Activated CD4-positive, CD25-positive, alpha-beta regulatory T cell treated with anti-CD3 and anti-CD28 coated beads, Interleukin-2, amount 50 U/mL, for 16 hours (primary cell): ENCODE measurements around the gene AARS2.
"Not testable (repeated sequence)": the region's sequence is repeated elsewhere in the genome, so short reads cannot be mapped to it uniquely, and the experiment has no call there.

Source experiments
- DNase-seq: peaks from one replicate; pipeline ENCODE4 v3.0.0-alpha.2; 2020; ENCODE audit warnings: low read depth, low spot score

Gene AARS2

GRCh38 chr6:44312901-44313788 is at the start of gene AARS2:
Gene AARS2, minus strand, starts transcription at chr6:44313347. Its CDS starts 24 bp downstream, at chr6:44313323.
- DNase-seq = peak; percentile 87

DNA sequence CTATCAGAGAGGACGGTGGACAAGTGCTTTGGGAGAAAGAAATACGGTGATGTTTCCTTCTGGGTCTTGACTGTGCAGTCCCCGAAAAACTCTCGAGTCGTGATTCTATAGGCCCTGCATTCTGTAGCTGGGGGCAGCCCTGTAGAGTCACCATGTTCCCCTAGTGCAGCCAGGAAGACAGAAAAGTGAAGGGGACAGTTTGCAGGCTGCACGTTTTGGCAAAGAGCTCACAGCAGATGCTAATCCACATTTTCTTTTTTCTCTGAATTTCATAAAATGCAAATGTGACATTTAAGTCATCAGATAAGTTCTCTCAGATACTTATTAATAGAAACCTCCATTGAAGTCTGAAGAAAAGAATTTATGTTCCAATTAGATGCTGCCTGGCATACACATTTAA is 48.8 kb upstream of the AARS2 start:
- DNase-seq = no peak

GRCh38 chr6:44359973-44360372 is 46.8 kb upstream of the AARS2 start:
- no peak for DNase-seq

GRCh38 chr6:44356487-44356886 is 43.3 kb upstream of the AARS2 start:
- DNase-seq = no peak

DNA sequence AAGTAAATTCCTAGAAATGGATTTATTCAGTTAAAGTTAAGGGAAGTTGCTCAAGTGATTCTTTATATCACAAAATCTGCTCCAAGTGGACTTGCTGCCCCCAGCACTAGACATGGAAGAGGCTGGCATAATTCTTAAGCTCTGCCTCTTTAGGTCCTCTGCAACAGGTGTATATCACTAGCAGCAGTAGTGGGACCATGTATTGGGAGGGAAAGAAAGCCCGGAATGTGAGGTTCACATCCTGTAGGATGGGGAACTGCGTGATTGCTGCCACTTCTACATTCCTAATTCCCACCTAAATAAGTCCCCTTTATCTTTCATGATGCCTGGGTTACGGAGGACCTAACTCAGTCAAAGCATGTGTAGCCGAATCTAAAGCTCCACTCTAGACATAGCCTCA is 42.5 kb upstream of the AARS2 start:
- no peak for DNase-seq

DNA sequence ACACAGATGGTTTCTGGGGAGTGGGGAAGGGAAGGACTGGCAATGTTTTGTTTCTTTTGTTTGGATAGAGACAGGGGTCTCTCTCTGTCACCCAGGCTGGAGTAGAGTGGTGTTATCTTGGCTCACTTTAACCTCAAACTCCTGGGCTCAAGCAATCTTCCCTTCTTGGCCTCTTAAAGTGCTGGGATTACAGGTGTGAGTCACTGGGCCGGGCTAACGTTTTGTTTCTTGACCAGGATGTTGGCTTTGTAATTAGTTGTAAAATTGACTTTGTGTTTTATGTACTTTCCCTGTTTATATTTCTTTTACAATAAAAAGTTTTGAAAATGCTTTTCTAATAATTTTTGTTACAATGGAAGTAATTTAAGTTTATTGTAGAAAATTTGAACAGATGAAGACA is 40.2 kb upstream of the AARS2 start:
- no peak for DNase-seq

- DNase-seq = no peak
These were observed 39.1 kb upstream of the AARS2 start for GRCh38 chr6:44352259-44352658.

DNA sequence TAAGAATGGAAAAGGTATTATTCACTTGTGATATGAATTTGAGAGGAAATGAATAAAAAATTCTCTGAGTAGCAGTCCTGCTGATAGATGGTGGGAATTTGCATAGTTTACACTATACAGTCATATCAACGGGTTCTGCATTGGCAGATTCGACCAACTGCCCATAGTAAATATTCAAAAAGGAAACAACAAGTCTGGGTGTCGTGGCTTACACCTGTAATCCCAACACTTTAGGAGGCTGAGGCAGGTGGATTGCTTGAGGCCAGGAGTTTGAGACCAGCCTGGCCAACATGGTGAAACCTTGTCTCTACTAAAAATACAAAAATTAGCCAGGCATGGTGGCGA is 37.5 kb upstream of the AARS2 start:
- DNase-seq = not testable (repeated sequence)

GRCh38 chr6:44349904-44350649 is 36.9 kb upstream of the AARS2 start:
- DNase-seq = no peak

GRCh38 chr6:44346818-44347217 is 33.7 kb upstream of the AARS2 start:
- DNase-seq = not testable (repeated sequence)

GRCh38 chr6:44342489-44342888 is 29.3 kb upstream of the AARS2 start, which contains the start of gene SPATS1:
Gene SPATS1, plus strand, starts transcription at chr6:44342650. Its CDS starts 446 bp downstream, at chr6:44343096.
- DNase-seq = no peak

DNA sequence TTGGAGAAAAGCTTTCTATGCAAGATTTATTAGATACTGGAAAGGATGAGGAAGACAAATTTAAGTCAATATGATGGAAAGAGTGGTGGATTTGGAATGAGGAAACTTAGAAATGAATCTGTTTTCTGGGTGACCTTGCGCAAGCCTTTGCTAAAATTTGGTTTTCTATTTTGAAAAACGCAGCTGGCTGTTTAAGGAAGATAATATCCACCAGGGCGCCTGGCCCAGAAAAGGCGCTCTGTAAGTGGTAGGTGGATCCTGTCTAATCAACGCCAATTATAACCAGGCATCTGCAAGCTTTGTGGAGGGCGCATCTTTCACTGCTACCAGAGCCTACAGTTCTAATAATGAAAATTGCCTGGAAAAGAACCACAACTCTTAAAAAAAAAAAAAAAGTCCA is 28.9 kb upstream of the AARS2 start:
- DNase-seq = no peak

GRCh38 chr6:44341095-44341890 is 28.1 kb upstream of the AARS2 start:
- no peak for DNase-seq

DNA sequence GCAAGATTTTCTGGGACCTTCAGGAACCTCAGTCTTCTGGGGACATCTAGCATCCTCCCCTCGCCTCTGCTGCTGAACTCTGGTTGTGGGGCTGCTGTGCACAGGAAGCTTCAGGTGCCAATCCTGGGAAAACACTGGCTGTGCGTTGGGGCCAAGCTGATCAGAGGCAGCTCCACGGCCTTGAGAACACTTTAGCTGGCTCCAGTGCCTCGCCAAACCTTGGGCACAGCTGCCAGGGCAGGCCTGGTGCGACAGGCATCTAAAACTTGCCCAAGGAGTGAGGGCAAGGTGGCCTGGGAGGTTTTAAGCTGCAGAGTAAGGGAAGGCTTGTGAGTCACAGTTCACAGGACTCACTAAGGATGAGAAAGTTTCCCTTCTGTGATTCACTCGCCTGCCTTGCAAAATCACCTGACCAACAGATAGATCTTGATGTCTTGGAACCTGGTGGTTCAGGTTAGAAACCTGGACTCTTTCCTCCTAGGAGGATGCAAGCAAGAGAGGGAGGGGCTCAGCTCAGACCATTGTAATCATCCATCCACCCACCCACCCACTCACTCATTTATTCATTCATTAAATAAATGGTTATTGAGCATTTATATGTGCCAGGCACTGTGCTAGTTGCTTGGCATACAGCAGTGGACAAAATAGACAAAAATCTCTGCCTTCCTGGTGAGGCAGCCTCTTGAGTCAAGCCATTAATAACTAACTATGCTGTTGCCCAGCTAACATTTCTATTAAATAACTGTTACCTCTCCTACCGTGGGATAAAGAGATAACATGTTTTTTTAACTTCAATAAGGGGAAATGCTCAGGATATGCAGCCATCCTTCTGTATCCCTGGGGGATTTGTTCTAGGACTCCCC is 26.8 kb upstream of the AARS2 start:
- DNase-seq = no peak

DNA sequence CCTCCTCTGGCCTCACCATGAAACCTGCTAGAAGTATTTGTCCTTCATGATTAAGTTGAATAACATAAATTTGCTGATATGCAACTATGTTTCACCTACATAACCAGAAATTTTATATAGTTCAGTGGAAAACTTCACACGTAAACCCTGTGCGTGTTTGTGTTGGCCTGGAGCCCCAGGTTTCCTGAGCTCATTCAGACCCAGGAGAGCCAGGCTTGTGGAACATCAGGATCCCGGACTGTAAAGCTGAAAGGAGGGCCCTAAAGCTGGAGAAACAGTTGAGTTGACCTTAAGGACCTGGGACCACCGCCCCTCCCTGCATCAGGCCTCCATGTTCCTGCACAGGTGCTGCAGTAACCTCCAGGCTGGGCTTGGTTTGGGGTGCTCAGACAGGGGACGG is 26.2 kb upstream of the AARS2 start:
- no peak for DNase-seq

DNA sequence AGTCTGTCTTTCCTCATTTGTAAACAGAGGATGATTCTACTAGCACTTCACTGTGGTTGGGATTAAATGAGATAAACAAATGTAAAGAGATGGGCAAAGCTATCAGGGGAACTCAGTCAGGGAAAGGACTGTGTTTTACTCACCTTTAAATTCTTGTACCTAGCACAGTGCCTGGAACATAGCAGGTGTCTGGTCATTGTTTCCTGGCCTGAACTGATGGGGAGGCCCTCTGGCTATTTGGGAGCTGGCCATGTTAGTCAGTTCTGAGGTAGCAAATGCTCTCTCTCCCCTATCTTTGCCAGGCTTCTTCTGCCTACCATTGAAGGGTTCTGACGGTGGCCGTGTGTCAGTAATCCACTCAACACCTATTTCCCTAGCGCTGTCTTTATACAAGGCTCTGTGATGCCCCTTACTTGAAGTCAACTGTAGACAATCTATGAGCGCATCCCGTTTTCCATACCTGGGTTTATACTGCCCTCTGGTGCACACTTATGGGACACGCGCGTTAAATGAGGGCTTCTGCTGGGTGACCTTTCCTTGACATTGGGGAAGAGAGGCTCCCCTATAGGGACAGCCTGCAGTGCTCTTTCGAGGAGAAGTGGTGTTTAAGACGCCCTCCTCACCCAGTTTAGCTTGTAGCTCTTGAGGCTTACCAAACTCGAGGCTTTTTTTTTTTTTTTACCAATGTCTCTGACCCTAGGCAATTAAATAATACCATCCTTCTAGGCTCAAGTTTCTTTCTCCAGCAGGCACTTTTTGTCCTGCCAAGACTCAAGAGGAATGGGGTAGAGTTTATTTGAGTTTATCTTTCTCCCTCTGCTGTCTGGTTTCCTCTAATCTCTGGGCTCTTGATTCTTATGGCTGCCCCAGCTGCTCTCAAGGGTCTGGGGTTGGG is 25.3 kb upstream of the AARS2 start:
- DNase-seq = peak; percentile 37

- no peak for DNase-seq
These were observed 22.5 kb upstream of the AARS2 start for GRCh38 chr6:44335631-44336030.

DNA sequence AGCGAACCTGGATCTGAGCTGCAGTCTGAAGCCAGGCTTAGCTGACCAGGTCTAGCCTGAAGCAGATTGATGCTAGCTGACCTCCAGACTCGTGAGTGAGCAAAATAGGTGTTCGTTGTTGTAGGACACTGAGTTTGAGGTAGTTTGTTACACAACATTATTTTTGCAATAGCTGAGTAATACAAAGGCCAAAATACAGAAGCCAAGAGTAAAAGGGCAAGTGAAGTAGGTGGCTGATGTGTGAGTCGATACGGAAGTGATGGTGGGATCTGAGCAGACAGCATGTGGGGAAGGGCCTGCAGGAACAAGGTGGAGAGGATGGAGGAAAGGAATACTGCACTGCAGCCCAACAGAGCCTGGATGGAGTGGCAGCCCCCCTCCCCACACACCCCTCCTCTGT is 20.8 kb upstream of the AARS2 start:
- no peak for DNase-seq

GRCh38 chr6:44333273-44333919 is 20.2 kb upstream of the AARS2 start:
- no peak for DNase-seq

DNA sequence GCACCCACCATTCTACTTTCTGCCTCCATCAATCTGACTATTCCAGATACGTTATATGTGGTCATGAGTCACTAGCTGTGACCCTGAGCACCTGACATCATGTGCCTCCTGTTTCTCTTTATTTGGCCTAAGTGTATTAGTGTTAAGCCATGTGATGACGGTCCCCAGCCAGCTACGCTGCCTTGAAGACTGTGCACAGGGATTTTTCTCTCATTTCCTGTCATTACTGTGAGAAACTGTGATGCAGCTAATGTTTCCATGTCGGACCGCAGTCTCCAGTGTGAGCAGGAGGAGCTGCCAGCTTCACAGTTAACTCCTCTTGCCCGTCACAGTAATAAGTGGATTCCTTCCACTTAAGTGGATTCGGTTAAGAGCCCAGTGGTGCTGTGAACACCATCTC is 19.4 kb upstream of the AARS2 start:
- no peak for DNase-seq
